HL-60 (cell line): Measurements from ENCODE around the gene FAF1.

ENCODE experiments used
- DNase-seq, 2 experiments: peaks; one replicate each; pipeline ENCODE4 v3.0.0-alpha.2; 2010 to 2020; ENCODE audit warnings: low read depth in 1 of 2, low spot score in 1 of 2
- H3K27ac ChIP-seq: fragments of 250-450 bp; sonication (Bioruptor Pico); replicated peaks from 2 replicates; pipeline ENCODE4 v1.5.1; 2020; ENCODE audit warnings: mild to moderate bottlenecking, moderate library complexity
- H3K27me3 ChIP-seq: fragments of 250-450 bp; sonication (Bioruptor Pico); 2 replicates; pipeline ENCODE4 v1.5.1; 2021; ENCODE audit warnings: mild to moderate bottlenecking, moderate library complexity; ENCODE audit not compliant: insufficient read depth, poor library complexity, severe bottlenecking
- H3K4me3 ChIP-seq: replicated peaks from 2 replicates; pipeline ENCODE4 v1.5.1; 2011; ENCODE audit warnings: mild to moderate bottlenecking, control low read depth, low read length; ENCODE audit not compliant: insufficient read depth
- CTCF ChIP-seq: IDR thresholded peaks from one replicate; pipeline ENCODE4 v1.5.1; 2011; ENCODE audit warnings: low read length, control low read depth, inconsistent platforms; ENCODE audit not compliant: insufficient read depth
- GABPA ChIP-seq: IDR thresholded peaks from 2 replicates; pipeline ENCODE4 v1.6.1; 2012; ENCODE audit warnings: low read depth
- POLR2AphosphoS5 ChIP-seq: IDR thresholded peaks from 2 replicates; pipeline ENCODE4 v1.6.1; 2012; ENCODE audit warnings: low read depth
- SPI1 ChIP-seq: IDR thresholded peaks from 2 replicates; pipeline ENCODE4 v1.6.1; 2012; ENCODE audit warnings: low read depth, mild to moderate bottlenecking, borderline replicate concordance
- TF ChIP-seq, protein P1 (sequence below): IDR thresholded peaks from 2 replicates; pipeline ENCODE4 v1.6.1; 2012; ENCODE audit warnings: low read depth; ENCODE audit not compliant: insufficient replicate concordance

The FAF1 gene

DNA sequence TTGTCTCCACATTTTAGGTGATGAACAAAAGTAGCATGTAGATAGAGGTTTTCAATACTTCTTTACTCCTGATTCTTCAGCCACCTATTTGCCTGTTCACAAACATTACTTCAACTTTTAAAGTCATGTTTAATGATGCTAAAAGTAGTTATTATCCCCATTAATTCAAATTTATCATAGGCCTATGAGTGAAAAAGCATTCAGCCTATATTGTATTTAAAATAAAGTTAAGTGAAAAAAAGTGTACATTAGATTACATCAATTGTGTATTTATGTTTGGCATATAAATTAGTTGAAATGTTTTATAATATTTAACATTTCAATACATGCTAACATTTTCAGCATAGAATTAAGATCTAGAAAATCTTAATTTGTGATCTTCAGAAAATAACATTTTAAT lies 20.4 kb upstream of the FAF1 start:
- DNase-seq = no peak
- no peak overlapping the region for H3K4me3 ChIP-seq
- H3K27me3 ChIP-seq = no peaks in the 10 kb centered on the region
- TF ChIP-seq, protein P1, sequence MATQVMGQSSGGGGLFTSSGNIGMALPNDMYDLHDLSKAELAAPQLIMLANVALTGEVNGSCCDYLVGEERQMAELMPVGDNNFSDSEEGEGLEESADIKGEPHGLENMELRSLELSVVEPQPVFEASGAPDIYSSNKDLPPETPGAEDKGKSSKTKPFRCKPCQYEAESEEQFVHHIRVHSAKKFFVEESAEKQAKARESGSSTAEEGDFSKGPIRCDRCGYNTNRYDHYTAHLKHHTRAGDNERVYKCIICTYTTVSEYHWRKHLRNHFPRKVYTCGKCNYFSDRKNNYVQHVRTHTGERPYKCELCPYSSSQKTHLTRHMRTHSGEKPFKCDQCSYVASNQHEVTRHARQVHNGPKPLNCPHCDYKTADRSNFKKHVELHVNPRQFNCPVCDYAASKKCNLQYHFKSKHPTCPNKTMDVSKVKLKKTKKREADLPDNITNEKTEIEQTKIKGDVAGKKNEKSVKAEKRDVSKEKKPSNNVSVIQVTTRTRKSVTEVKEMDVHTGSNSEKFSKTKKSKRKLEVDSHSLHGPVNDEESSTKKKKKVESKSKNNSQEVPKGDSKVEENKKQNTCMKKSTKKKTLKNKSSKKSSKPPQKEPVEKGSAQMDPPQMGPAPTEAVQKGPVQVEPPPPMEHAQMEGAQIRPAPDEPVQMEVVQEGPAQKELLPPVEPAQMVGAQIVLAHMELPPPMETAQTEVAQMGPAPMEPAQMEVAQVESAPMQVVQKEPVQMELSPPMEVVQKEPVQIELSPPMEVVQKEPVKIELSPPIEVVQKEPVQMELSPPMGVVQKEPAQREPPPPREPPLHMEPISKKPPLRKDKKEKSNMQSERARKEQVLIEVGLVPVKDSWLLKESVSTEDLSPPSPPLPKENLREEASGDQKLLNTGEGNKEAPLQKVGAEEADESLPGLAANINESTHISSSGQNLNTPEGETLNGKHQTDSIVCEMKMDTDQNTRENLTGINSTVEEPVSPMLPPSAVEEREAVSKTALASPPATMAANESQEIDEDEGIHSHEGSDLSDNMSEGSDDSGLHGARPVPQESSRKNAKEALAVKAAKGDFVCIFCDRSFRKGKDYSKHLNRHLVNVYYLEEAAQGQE = no peak
- TF ChIP-seq GABPA (no peak), SPI1 (no peak), CTCF (no peak), POLR2AphosphoS5 (no peak)
- no peak overlapping the region for H3K27ac ChIP-seq

DNA sequence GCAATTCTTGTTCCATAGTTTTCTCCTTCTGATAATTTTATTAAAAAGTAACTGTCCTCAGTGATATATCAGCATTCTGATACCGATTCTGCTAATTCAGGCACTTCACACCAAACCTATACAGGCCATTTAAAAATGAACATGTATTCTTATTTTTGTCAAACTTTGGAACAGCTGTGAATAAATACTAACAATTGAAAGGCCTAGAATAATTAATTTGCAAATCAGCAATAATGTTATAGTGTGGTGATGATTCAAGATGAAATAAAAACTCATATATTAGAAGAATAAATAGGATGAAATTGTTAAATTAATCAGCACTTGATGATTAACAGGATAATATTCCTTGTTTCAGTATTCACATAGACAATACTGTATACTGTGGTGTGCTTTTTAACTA lies 19.9 kb upstream of the FAF1 start:
- TF ChIP-seq POLR2AphosphoS5 (no peak), GABPA (no peak), SPI1 (no peak), CTCF (no peak)
- TF ChIP-seq, protein P1 = no peak
- DNase-seq = no peak
- no peak overlapping the region for H3K4me3 ChIP-seq
- peak overlapping the region; percentile 97 for H3K27ac ChIP-seq
- no peaks in the 10 kb centered on the region for H3K27me3 ChIP-seq

GRCh38 chr1:50978852-50979781 lies 19.1 kb upstream of the FAF1 start:
- Histone ChIP-seq H3K27ac (peak overlapping the region; percentile 97), H3K27me3 (no peaks in the 10 kb centered on the region), H3K4me3 (peak overlapping the region; percentile 72)
- DNase-seq = peak in 1 of 2 experiments; percentile 42
- TF ChIP-seq GABPA = no peak
- TF ChIP-seq CTCF = no peak
- no peak for TF ChIP-seq POLR2AphosphoS5
- peak; percentile 68; the same call in 1 of the 2 replicates for TF ChIP-seq SPI1
